ENCODE results near the gene SPINT2.

- no peak for TF ChIP-seq POLR2A (IDR thresholded peaks at IDR 0.05)
- TF ChIP-seq CTCF (IDR thresholded peaks at IDR 0.05), result no peak
These were observed 10.6 kb upstream of the SPINT2 start for GRCh38 chr19:38253788-38254187.
